ENCODE measurements around the gene HBQ1. TPM values are rescaled to one million over a fixed set of nuclear protein-coding genes. Genes with fewer than 3 reads are reported as not detected.

The HBQ1 gene
- total RNA-seq, 1 donor from 2014 or later: not detected

DNA sequence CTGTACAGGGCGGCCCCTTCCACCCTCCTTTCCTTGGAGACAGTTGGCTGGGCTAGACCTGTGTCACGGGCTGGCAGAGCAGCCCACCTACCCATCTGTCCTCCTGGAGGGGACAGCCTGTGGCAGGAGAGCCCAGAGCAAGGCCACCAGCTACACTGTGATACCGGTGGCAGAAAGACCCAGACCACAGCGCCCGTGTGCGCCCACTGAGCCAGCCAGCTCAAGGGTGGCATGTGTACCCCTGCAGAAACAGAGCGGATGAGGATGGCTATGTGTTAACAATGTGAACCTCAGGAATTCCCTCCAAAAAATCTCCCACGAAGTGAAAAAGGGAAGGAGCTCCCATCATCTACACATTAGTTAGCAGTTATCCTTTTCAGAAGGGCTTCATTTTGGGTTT lies 7.1 kb downstream of the HBQ1 start:
- Mint-ChIP-seq H3K27me3 (ENCODE audit: unreplicated experiment) (no peaks in the 10 kb centered on the region), H3K36me3 (ENCODE audit: unreplicated experiment) (peaks cover 38% of the 10 kb centered on the region), H3K27ac (ENCODE audit: unreplicated experiment) (no peak overlapping the region), H3K4me3 (ENCODE audit: unreplicated experiment) (no peak overlapping the region), H3K4me1 (ENCODE audit: unreplicated experiment) (peaks cover 5% of the 10 kb centered on the region), H3K9me3 (ENCODE audit: unreplicated experiment) (no peaks in the 10 kb centered on the region)
- no peak for DNase-seq (ENCODE audit: extremely low spot score, unreplicated experiment)
- TF ChIP-seq, protein P1, sequence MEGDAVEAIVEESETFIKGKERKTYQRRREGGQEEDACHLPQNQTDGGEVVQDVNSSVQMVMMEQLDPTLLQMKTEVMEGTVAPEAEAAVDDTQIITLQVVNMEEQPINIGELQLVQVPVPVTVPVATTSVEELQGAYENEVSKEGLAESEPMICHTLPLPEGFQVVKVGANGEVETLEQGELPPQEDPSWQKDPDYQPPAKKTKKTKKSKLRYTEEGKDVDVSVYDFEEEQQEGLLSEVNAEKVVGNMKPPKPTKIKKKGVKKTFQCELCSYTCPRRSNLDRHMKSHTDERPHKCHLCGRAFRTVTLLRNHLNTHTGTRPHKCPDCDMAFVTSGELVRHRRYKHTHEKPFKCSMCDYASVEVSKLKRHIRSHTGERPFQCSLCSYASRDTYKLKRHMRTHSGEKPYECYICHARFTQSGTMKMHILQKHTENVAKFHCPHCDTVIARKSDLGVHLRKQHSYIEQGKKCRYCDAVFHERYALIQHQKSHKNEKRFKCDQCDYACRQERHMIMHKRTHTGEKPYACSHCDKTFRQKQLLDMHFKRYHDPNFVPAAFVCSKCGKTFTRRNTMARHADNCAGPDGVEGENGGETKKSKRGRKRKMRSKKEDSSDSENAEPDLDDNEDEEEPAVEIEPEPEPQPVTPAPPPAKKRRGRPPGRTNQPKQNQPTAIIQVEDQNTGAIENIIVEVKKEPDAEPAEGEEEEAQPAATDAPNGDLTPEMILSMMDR (IDR thresholded peaks at IDR 0.05): no peak

DNA sequence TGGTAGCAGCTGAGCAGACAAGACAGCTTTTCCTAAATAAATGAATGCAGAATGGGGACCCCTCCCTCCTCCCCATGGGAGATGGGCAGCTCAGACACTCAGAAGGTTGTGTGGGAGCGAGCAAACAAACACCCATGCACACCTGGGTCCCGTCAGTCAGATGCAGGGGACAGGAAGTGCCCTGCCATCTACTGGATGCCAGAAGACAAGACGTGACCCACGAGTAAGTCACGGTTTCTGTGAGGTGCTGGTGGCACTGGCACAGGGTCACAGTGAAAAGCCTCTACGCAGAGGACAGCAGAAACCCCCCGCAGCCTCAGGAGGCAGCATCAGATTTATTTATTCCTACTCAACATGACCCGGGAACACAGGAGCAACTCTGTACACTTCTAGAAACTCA lies 8.4 kb downstream of the HBQ1 start:
- TF ChIP-seq, protein P1 (IDR thresholded peaks at IDR 0.05): peak; percentile 16
- no peak for DNase-seq (ENCODE audit: extremely low spot score, unreplicated experiment)
- Mint-ChIP-seq H3K36me3 (ENCODE audit: unreplicated experiment) (peaks cover 45% of the 10 kb centered on the region), H3K4me1 (ENCODE audit: unreplicated experiment) (peaks cover 5% of the 10 kb centered on the region), H3K27ac (ENCODE audit: unreplicated experiment) (no peak overlapping the region), H3K4me3 (ENCODE audit: unreplicated experiment) (no peak overlapping the region), H3K9me3 (ENCODE audit: unreplicated experiment) (no peaks in the 10 kb centered on the region), H3K27me3 (ENCODE audit: unreplicated experiment) (no peaks in the 10 kb centered on the region)

DNA sequence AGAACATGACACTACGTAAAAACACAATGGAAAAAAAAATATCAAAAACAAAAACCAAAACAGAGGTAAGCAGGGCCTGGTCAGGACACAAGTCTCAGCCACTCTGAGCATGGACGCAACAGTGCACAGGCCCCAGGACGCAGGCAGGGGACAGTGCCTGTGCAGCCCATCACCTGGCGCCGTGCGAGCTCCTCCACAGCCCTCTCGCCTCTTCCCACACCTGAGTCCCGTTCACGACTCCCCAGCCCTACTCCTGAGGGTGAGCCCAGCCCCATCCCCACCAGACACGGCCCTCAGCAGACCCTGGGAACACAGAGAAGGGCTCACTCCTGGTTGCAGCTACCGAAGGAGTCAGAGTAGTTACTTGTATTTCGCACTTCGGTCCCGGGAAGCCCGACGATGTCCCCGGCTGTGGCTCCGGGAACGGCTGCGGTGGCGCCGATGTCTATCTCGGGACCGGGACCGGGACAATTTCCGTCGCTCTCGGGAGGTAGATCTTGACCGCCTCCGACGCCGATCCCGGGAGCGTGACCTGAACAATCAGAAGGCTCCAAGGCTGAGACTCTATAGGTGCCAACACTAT lies 9.4 kb downstream of the HBQ1 start:
- TF ChIP-seq, protein P1 (IDR thresholded peaks at IDR 0.05): no peak
- peaks cover 47% of the 10 kb centered on the region for H3K36me3 Mint-ChIP-seq (ENCODE audit: unreplicated experiment)
- peaks cover 5% of the 10 kb centered on the region for H3K4me1 Mint-ChIP-seq (ENCODE audit: unreplicated experiment)
- no peak for DNase-seq (ENCODE audit: extremely low spot score, unreplicated experiment)
- no peak overlapping the region for H3K4me3 Mint-ChIP-seq (ENCODE audit: unreplicated experiment)
- H3K27ac Mint-ChIP-seq (ENCODE audit: unreplicated experiment): no peak overlapping the region
- H3K9me3 Mint-ChIP-seq (ENCODE audit: unreplicated experiment): no peaks in the 10 kb centered on the region
- H3K27me3 Mint-ChIP-seq (ENCODE audit: unreplicated experiment): no peaks in the 10 kb centered on the region

DNA sequence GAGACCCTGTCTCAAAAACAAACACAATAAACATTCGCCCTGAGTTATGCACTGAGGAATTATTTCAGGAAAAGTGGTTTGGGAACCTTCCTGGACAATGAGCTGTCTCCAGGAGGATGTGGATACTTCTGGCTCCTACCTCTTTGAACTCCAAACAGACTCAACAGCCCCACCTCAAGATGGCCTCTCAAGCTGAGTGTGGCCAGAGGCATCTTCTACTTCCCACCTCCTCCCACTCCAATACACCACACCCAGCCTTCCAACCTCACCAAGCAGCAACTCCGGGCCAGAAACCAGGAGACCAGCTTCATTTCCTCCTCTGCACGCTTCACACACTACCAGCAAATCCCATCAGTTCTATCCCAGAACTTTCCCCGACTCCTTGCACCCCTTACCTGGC lies 11.6 kb downstream of the HBQ1 start:
- Mint-ChIP-seq H3K4me3 (ENCODE audit: unreplicated experiment) (no peak overlapping the region), H3K27me3 (ENCODE audit: unreplicated experiment) (no peaks in the 10 kb centered on the region), H3K9me3 (ENCODE audit: unreplicated experiment) (no peaks in the 10 kb centered on the region), H3K27ac (ENCODE audit: unreplicated experiment) (no peak overlapping the region), H3K4me1 (ENCODE audit: unreplicated experiment) (peaks cover 5% of the 10 kb centered on the region), H3K36me3 (ENCODE audit: unreplicated experiment) (peaks cover 48% of the 10 kb centered on the region)
- DNase-seq (ENCODE audit: extremely low spot score, unreplicated experiment): no peak
- TF ChIP-seq, protein P1 (IDR thresholded peaks at IDR 0.05): no peak

DNA sequence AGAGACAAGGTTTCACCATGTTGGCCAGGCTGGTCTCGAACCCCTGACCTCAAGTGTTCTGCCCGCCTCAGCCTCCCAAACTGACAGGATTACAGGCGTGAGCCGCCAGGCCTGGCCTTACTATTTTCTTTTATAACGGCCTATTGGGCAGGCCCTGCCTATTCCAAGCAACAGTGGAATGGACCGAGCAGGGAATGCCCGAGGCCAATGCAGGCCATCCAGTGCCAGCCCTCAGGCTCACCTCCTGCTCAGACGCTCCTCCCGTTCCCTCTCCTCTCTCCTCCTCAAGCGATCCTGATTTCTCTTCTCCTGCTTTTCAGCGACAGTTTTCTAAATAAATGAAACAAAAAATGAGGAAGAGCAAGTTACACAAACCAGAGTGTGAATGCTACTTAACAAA lies 12.4 kb downstream of the HBQ1 start:
- H3K36me3 Mint-ChIP-seq (ENCODE audit: unreplicated experiment): peaks cover 46% of the 10 kb centered on the region
- no peak overlapping the region for H3K27ac Mint-ChIP-seq (ENCODE audit: unreplicated experiment)
- TF ChIP-seq, protein P1 (IDR thresholded peaks at IDR 0.05): no peak
- H3K4me1 Mint-ChIP-seq (ENCODE audit: unreplicated experiment): peaks cover 5% of the 10 kb centered on the region
- H3K27me3 Mint-ChIP-seq (ENCODE audit: unreplicated experiment): no peaks in the 10 kb centered on the region
- no peak overlapping the region for H3K4me3 Mint-ChIP-seq (ENCODE audit: unreplicated experiment)
- H3K9me3 Mint-ChIP-seq (ENCODE audit: unreplicated experiment): no peaks in the 10 kb centered on the region
- DNase-seq (ENCODE audit: extremely low spot score, unreplicated experiment): no peak
